Type B pancreatic cell (in vitro differentiated cells): ENCODE data around the gene ACADS. TPM values are rescaled to one million over a fixed set of nuclear protein-coding genes. Genes with fewer than 3 reads are reported as not detected.
A peak's percentile ranks its signal among the peaks of the same experiment; 100 is the strongest.

Experiments
- DNase-seq: peaks from one replicate; pipeline ENCODE4 v3.0.0; 2021; ENCODE audit warnings: mixed read lengths; ENCODE audit not compliant: unreplicated experiment; ENCODE audit errors: extremely low spot score
- H3K27ac Mint-ChIP-seq: 2 replicates; pipeline ENCODE4 v1.8.0; 2021; ENCODE audit warnings: mild to moderate bottlenecking, mixed read lengths
- H3K27me3 Mint-ChIP-seq: 2 replicates; pipeline ENCODE4 v1.8.0; 2021; ENCODE audit warnings: mixed read lengths
- H3K36me3 Mint-ChIP-seq: 2 replicates; pipeline ENCODE4 v1.8.0; 2021; ENCODE audit warnings: mixed read lengths
- H3K4me1 Mint-ChIP-seq: one replicate; pipeline ENCODE4 v1.8.0; 2021; ENCODE audit warnings: mixed read lengths; ENCODE audit not compliant: unreplicated experiment
- H3K4me3 Mint-ChIP-seq: 2 replicates; pipeline ENCODE4 v1.8.0; 2021; ENCODE audit warnings: mild to moderate bottlenecking, mixed read lengths
- H3K9me3 Mint-ChIP-seq: 2 replicates; pipeline ENCODE4 v1.8.0; 2021; ENCODE audit warnings: mixed read lengths
- total RNA-seq: library from RNA; stranded (reverse); gene quantifications from 2 replicates; pipeline ENCODE4 v1.2.1, GENCODE V29; 2021; ENCODE audit warnings: low replicate concordance
- TF ChIP-seq, protein P1 (sequence below): fragments of 200-600 bp; sonication (generic); conservative IDR thresholded peaks from 2 replicates; pipeline ENCODE4 v1.5.0; 2021; ENCODE audit warnings: antibody characterized with exemption, mild to moderate bottlenecking

The ACADS gene
- total RNA-seq, 1 donor from 2014 or later = 12.1 TPM

DNA sequence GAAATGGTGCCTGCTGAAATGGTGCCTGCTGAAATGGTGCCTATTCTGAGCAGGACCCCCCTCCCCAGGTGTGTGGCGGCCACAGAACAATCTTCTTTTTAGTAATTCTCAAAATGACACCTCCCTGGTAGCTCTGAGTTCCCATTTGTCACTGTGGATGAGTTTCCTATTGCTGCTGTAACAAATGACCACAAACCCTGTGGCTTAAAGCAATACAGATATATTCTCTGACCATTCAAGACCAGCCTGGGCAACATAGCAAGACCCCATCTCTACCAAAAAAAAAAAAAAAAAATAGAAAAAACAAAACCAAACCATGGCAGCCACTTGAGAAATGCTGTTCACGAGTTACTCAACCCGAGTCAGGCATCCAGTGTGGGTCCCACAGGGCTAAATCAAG is 7.9 kb downstream of the ACADS start:
- no peaks in the 10 kb centered on the region for H3K4me1 Mint-ChIP-seq
- no peak overlapping the region for H3K4me3 Mint-ChIP-seq
- no peak for DNase-seq
- H3K27ac Mint-ChIP-seq = no peak overlapping the region
- peaks cover 8% of the 10 kb centered on the region for H3K36me3 Mint-ChIP-seq
- H3K27me3 Mint-ChIP-seq = no peaks in the 10 kb centered on the region
- TF ChIP-seq, protein P1, sequence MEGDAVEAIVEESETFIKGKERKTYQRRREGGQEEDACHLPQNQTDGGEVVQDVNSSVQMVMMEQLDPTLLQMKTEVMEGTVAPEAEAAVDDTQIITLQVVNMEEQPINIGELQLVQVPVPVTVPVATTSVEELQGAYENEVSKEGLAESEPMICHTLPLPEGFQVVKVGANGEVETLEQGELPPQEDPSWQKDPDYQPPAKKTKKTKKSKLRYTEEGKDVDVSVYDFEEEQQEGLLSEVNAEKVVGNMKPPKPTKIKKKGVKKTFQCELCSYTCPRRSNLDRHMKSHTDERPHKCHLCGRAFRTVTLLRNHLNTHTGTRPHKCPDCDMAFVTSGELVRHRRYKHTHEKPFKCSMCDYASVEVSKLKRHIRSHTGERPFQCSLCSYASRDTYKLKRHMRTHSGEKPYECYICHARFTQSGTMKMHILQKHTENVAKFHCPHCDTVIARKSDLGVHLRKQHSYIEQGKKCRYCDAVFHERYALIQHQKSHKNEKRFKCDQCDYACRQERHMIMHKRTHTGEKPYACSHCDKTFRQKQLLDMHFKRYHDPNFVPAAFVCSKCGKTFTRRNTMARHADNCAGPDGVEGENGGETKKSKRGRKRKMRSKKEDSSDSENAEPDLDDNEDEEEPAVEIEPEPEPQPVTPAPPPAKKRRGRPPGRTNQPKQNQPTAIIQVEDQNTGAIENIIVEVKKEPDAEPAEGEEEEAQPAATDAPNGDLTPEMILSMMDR = no peak
- H3K9me3 Mint-ChIP-seq = no peaks in the 10 kb centered on the region

DNA sequence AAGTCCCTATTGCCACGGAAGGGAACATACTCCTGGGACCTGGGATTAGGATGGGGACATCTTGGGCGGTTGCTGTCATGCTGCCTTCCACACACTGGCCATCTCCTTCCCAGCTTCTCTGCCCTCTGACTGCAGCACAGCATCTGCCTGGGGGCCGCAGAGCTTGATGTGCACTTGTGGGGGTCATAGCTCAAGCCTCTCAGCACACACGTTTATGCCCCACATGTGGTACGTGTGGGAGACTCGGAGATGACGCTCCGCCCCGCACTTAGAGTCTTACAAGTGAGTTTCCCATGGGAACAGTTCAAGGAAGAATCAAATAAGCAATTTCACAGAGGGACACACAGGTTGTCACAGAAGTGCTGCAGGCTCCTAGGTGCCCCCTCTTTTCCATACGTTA is 8.6 kb downstream of the ACADS start:
- Mint-ChIP-seq H3K27me3 (no peaks in the 10 kb centered on the region), H3K4me1 (no peaks in the 10 kb centered on the region), H3K36me3 (peaks cover 8% of the 10 kb centered on the region), H3K4me3 (no peak overlapping the region), H3K27ac (no peak overlapping the region), H3K9me3 (no peaks in the 10 kb centered on the region)
- TF ChIP-seq, protein P1 = no peak
- no peak for DNase-seq

DNA sequence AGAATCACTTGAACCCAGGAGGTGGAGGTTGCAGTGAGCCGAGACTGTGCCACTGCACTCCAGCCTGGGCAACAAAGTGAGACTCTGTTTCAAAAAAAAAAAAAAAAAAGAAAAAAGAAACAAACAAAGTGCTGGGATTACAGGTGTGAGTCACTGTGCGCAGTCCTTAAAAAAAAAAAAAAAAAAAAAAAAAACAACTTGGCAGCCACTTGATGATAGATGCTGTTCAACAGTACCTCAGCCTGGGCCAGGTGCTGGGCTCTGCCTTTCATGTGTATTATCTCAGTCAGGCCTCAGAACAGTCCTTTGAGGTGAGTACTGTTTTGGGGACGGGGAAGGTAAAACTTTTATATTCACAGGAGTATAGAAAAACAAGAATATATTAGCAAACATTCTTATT is 9.6 kb downstream of the ACADS start:
- no peak for DNase-seq
- H3K4me1 Mint-ChIP-seq = no peaks in the 10 kb centered on the region
- H3K4me3 Mint-ChIP-seq = no peak overlapping the region
- H3K9me3 Mint-ChIP-seq = no peaks in the 10 kb centered on the region
- H3K36me3 Mint-ChIP-seq = peaks cover 8% of the 10 kb centered on the region
- no peaks in the 10 kb centered on the region for H3K27me3 Mint-ChIP-seq
- TF ChIP-seq, protein P1 = no peak
- H3K27ac Mint-ChIP-seq = no peak overlapping the region

DNA sequence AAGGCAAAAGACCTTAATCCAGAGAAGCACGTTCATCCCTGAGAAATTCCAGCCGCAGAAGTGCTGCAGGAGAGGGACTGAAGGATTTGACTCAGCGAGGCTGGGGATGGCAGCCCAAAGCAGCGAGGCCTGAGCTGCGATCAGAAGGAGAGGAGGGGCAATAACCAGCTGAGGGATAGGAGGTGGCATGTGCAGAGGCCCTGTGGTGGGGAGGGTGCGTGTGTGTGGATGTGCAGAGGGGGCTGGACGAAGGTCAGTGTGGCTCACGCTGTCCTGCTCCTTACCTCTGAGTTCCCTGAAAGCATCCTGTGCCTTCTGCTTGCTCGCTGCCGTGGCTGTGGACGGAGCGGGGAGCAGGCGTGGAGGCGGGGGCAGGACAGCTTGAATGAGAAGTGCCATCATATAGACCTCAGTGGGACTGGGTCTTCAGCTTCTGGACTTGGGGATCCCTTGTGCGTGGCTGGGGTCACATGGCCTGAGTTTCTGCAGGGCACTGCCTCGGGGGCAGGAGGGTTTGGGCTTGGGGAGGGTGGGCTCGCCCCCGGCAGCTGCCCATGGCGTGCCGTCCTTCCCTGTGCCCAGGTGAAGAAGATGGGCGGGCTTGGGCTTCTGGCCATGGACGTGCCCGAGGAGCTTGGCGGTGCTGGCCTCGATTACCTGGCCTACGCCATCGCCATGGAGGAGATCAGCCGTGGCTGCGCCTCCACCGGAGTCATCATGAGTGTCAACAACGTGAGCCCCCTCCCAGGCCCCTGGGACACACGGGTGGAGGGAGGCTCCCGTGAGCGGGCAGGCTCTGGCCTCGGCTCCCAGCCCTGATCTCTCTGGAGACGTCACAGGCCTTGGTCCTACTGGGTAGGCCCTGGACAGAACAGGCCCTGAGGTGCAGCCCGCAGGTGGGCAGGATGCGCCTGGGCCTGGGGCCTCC is 11.0 kb downstream of the ACADS start:
- Mint-ChIP-seq H3K4me3 (no peak overlapping the region), H3K9me3 (no peaks in the 10 kb centered on the region), H3K36me3 (peaks cover 3% of the 10 kb centered on the region), H3K4me1 (no peaks in the 10 kb centered on the region), H3K27ac (no peak overlapping the region), H3K27me3 (no peaks in the 10 kb centered on the region)
- TF ChIP-seq, protein P1 = no peak
- no peak for DNase-seq

DNA sequence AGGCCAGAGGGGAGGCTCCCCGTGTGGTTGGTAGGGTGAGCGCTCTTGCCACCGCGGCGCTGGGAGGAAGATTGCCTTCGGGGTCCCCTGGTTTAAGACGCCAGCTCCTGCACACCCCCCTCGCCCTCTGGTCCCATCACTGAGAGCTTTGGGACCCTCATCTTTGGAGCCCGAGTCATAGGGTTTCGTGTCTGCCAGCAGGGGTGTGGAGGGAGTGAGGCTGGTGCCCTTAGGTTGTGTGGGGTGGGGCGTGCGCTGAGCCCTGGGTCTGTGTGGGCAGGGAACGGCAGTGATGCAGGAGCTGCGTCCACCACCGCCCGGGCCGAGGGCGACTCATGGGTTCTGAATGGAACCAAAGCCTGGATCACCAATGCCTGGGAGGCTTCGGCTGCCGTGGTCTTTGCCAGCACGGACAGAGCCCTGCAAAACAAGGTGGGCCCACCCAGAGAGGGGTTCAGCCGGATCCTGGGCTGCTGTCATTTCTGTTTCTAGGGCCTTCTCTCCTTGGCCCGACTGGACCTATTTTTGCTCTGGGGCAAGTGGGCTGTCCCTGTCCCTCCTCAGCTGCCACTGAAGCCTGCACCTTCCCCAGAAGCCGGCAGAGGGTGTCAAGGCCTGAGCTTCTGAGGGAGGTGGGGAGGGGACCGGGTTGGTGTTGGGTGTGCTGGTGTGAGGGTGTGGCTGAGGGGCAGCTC is 12.1 kb downstream of the ACADS start:
- H3K27ac Mint-ChIP-seq = no peak overlapping the region
- H3K4me1 Mint-ChIP-seq = no peaks in the 10 kb centered on the region
- no peak overlapping the region for H3K4me3 Mint-ChIP-seq
- peaks cover 3% of the 10 kb centered on the region for H3K36me3 Mint-ChIP-seq
- H3K27me3 Mint-ChIP-seq = no peaks in the 10 kb centered on the region
- no peak for DNase-seq
- H3K9me3 Mint-ChIP-seq = no peaks in the 10 kb centered on the region
- TF ChIP-seq, protein P1 = peak; percentile 45
